HG02981 (cell line): ENCODE results near the gene DDX23.

Experiments
- ATAC-seq: cut with Tn5 transposase; IDR thresholded peaks from one replicate; pipeline ENCODE4 v1.9.1; 2021; ENCODE audit warnings: mild to moderate bottlenecking, moderate library complexity; ENCODE audit not compliant: unreplicated experiment

Gene DDX23

DNA sequence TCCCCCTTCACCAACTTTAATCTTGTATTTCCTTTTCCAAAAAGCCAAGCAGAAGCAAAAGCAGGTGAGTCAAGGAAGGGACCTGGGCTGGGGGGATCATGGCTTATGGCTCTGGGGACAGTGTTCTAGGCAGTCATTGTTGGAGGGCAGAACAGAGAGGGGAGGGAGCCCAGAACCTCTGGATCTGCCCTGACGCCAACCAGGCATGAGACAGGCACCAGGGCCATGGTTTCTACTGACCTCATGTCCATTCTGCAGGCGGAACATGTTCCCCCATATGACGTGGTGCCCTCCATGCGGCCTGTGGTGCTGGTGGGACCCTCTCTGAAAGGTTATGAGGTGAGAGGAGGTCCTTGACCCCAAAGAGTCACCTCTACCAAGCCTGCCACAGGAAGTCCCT is 27.1 kb downstream of the DDX23 start:
- ATAC-seq: no peak

DNA sequence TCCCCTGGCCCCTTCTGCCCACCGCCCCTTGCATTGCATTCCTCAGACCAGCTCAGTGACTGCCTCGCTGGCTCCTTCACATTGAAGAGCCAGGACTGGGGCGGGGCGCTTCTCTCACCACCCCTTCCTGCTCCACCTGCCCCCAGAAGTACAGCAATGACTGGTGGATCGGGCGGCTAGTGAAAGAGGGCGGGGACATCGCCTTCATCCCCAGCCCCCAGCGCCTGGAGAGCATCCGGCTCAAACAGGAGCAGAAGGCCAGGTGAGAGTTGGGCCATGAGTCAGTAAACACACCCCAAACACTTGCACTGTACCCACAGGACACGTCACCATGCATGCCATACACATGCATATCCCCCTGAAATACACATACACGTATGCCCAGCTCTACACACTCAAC is 27.9 kb downstream of the DDX23 start:
- no peak for ATAC-seq

DNA sequence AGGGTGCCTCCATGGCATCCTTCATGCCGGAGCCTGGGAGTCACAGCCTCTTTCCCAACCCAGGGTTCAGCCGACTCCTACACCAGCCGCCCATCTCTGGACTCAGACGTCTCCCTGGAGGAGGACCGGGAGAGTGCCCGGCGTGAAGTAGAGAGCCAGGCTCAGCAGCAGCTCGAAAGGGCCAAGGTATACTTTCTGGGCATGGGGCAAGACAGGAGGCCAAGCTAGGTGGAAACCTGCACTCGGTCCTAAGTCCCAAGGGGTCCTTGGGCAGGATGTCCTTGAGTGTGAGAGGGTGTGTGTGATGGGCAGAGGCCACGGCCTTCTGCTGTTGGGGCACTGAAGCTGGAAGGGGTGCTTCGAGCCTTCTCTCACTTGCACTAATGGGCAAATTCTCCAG is 28.7 kb downstream of the DDX23 start:
- no peak for ATAC-seq

DNA sequence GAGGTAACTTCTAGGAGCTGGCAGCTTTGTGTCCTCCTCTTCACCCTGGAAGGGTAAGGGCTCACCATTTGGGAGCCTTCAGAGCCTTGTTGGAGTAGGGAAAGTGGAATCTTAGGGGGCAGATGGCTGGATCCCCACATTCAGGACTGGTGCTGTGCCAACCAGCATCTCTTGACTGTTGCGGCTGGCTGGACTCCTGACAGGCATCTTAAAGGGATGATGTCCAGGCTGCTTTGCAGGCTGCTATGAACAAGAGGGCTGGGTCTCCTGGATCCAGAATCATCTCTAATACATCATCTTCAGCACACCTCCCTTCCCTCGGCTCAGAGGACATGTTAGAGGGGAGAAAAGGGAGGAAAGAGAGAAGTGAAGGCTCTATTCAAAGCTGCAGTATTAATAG is 29.3 kb downstream of the DDX23 start:
- no peak for ATAC-seq

DNA sequence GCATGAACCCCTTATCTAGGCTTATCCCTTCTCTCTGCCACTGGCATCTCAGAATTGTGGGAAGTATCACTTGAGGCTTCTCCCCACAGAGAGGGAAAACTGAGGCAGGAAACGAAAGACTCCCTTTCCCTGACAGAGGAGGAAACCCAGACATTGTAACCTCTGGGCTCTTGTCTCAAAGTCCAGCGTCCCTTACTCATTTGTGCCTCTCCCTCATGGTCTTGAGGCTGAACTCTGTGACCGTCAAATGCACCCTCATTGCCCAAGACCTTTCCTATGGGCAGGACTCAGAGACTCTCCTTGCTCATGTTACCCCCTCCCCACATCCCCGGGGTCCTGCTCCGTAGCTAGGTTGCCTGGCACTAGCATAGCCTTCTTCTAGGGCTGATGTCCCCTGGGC is 29.8 kb downstream of the DDX23 start:
- no peak for ATAC-seq

DNA sequence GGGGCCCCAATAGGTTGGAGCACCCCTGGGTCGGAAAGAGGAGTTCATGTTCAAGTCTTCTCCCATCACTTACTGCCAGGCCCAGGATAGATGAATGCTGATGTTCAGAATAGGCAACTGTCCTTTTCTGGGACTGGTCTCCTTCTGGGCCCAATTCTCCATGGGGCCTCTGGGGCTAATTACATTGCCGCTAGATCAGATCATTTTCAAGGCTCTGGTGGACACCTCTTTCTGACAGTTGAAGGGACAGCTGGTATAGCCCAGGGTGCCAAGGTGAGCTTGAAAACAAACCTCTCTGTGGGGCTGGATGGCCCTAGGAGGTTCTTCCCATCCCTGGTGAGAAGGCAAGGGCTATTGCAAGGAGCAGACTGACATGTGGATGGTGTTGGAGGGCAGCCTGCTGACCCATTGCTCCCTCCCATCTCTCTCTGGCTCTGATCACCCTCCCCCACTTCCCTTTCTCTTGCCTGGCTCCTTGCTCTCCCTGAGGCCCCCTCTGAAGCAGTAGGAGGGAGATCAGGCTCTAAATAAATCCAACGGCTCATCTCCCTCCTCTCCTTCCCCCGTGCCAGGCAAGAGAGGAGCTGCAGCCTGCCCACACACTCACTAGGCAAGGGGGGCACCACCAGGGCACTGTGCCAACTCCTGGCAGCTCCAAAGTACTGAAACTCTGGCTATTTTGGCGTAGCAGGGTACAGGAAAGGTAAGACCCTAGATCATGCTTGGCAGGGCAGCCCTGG is 31.8 kb downstream of the DDX23 start:
- ATAC-seq: no peak

DNA sequence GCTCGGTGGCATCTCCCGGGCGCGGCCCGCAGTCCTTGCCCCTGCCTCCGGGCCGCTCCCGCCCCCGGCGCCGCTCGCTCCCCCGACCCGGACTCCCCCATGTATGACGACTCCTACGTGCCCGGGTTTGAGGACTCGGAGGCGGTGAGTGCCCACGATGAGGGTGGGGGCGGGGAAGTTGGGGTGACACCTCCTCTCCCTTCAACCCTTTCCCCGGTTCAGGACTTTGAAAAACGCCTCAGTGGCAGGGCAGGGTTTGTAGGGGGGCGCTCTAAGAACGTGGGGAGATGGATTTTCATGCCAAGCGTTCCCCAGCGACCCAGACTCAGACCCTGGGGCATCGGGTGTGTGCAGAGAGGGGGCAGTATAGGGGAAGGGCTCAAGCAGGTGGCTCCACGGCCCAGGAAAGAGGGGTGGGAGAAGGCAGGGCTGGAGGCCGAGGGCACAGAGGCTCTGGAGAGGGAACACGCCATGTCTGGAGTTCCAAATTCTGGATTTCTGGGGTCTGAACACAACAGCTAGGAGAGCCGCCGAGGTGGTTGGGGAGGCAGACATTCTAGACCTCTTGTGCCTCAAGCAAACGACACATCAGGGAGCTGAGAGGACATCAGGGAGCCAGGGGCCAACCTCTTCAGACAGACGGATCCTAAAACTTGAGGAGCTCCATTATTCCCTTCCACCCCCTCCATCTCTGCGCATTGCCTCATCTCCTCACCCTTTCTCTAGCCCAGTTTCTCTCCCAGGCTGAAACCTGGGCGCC is 33.0 kb downstream of the DDX23 start:
- no peak for ATAC-seq

DNA sequence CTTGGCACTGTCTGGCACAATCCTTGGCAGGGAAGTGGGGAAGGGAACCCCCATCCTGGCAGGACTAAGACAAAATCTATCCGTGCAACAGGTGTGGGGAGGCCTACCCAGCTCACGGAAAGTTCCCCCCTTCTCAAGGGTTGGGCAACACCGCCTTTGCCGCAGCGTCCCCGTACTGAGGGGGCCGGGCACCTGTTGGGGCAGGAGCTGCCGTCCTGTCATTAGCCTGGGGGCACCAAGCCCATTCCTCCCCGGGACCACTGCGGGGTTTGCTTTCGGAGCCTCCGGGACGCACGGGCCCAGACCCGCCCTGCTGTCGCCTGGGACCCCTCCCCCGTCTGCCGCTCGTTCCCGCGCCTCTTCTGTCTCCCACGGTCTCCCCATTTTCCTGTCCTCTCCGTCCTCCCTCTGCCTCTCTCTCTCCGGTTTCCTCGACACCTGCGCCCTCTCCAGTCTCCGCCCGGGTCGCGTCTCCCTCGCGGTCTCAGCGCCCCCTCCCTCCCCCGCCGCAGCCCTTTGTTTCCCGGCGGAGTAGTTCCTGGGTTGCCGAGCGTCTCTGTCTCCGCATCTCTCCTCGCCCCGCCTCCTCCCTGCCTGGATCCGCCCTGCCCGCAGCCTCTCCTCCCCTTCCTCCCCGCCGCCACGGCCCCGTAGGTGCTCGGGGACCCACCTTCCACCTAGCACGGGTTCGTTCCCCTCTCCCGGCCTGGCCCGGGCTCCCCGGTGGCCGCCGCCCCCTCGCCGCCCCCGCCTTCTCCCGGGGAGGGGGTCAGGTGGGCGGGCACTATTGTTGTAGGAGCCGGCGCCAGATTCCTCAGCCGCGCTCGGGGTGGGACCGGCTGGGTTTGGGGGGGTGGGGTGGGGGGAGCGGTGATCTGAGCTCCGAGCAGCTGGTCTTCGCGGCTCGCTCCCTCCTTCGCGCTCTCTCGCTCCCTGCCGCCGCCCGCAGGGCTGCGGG is 33.8 kb downstream of the DDX23 start, which contains the start of gene CACNB3:
Gene CACNB3 (plus strand): TSS at position 624 of the 958 bp plus-strand sequence. CDS start 434 bp downstream, outside the sequence.
- ATAC-seq: peak; percentile 34

DNA sequence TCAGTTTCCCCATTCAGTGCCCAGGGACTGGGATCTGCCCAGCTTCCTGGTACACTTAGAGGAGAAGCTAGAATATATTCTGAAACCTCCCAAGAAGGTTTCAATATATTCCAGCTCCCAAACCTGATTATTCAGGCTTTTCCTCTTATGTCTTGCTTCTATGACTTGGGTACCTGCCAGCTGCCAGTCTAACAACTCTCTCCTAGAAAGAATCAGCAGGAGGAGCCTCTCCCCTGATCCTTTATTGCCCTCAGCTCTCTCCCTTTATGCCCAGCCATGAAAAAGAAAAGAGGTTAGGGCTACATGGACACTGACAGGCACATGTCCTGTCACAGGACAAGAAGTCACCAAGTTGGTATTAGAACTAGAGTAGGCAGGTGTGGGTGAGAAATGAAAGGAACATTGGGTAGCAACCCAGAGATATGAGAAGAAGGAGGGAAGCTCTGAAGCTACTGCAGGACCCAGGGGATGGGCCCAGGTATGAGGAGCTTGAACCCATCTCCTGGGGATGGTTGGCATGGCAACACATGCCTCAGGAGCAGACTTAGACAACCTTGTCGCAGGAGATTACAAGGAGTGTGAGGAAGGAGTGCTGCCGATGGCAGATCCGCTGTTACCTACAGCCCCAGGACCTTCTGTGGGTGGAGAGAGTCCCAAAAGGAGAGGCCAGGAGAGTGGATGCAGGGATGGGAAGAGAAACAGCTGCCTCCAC is 35.7 kb downstream of the DDX23 start:
- no peak for ATAC-seq

DNA sequence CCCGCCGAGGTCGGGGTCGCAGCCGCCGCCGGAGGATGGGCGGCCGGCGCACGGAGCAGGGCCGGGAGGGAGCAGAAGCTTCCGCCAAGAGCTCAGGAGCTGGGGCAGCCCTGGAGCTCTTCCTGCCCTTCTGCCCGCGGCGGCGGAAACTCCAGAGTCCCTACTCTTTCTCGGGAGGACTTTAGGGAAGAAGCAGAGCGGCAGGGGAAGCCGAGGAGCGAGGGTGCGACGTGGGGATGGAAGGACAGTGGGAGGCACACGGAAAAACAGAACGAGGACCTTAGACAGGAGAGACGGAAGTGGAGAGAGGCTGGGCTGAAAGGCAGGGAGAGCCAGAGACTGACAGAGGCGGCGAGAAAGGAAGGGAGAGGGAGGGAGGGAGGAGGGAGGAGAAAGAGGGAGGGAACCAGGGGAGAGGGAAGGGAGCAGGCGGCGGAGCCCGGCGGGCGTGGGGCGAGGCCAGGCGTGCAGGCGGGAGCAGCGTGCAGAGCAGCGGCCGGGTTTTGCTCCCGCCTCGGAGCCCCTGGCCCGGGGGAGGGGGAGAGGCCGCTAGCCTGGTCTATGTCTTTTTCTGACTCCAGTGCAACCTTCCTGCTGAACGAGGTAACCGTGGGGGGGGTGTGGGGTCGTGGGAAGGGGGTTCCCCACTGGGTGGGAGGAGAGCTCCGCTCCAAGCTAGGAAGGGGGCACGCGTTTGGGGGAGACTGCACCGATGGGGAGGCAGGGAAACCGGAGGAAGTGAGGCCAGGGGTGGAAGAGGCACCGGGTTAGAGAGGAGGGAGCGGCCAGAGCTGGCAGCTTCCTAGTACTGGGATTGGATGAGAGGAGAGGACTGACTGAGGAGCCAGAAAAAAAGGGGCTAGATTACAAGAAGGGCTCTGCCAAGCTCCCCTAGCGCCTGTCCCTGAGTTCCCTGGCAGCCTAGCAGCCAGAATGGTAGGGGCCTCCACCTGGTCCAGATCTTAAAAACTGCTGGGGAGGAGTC is 36.5 kb downstream of the DDX23 start:
- ATAC-seq: peak; percentile 28

DNA sequence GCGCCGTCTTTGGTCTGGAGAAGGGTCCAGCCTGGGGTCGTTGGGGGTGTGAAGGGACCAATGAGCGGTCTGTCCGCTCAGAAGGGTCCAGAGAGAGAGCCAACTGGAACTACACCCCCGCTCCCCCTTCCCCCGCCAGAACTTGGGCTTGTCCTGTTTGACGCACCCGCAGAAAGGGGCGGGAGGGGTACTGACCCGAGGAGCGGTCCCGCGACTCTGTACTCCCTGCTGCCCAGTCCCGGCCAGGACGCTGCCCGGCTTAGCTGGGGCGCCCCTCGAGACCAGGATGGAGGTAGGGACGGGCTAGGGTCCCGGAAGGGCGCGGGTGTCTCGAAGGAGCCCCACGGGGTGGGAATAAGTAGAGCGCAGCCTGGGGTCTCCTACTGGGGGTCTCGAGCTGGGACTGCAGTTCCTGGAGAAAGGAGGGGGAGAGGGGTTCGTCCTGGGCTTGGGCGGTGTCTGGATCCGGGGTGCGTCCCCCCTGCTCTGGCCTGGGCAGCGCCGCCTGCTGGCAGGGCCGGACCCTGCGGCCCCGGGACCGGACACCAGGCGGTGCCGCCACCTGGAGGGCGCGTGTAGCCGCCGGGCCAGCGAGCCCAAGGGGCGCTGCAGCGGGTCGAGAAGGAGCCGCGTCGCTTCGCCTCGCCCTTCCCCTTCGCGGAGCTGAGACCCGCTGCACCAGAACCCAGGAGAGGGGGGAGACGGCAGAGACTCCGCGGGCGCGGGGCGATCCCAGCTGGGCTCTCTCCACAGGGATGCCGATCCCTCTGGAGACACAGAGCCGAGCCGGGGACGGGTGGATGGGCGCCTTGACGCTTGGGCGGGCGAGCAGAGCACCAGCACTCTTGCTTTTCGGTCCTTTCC is 37.5 kb downstream of the DDX23 start:
- peak; percentile 76 for ATAC-seq

DNA sequence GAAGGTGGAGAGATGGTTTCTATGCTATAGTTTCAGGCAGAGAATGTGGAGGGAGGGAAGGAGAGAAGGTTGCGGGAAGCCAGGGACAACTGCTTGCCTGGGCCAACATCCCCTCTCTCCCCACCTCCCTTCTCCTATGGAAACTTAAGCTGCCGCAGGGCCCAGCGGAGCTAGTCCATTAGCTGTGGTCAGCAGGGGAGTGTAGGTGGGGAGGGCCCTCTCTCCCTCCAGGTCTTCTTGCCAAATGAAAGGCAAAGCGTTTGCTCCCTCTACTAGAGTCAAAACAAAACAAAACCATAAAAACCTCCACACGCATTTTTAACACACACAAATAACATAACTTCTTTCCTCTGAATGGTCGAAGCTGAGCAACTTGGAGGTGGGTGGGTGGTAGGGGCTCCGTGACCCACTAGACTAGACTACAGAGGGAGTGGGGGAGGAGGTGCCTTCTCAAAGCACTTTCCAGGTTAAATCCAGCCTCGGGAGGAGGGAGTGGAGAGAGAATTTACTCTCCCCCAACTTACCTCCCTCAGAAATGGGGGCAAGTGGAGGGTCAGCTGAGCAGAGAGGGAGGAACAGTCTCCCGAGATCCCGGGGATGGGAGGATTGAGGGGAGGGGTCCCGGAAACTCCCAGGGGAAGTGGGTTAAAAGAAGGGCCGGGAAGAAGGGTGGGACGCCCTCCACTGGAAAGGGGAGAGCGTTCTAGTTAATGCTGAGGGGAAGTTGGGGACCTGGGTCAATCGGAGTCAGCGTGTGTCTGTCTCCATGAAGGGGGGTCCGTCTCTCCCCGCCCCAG is 38.3 kb downstream of the DDX23 start:
- no peak for ATAC-seq

DNA sequence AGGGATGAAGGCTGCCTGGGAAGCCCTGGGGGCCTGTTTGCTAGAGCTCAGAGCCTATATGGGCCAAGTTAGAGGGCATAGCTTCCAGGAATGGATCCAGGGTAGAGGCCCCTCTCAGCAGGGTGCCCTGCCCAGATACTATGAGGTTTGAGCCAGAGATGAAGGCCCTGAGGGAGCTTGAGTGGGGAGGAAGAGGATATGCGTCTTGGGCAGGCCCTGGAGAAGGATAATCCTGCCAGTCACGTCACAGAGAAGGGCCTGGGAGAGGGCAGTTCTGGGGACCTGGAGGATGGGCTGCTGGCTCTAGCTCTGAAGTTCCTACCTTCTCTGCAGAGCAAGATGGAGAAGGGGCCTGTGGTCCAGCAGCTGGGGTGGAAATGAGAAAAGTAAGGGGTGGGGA is 39.6 kb downstream of the DDX23 start:
- no peak for ATAC-seq

DNA sequence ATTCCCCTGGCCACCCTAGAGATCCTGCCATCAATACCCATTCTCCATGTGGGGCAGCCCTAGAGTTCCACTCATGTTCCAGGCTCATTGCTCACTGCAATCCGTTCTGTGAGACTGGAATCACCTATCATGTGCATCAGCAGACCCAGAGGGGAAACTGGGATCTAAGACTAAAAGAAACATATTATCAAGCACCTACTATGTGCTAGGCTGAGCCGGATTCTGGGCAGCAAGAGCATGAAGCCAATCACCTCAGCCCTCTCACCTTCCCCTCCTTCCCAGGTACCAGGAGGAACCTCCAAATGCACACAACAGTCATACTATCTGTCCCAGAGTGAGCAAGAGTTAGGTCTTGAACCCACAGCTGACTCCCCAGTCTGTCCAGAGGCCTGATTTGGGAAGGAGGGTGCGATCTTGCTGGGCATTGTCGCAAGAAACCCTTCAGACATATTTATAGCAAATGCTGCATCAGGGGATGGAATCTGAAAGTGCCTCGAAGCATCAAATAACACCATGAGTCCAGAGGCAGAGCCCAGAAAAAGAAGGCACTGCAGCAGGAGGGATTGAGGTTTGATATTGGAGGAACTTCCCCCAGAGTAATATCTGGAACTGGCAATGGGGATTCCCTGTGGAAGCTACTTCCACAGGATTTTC is 40.4 kb downstream of the DDX23 start:
- ATAC-seq: no peak

DNA sequence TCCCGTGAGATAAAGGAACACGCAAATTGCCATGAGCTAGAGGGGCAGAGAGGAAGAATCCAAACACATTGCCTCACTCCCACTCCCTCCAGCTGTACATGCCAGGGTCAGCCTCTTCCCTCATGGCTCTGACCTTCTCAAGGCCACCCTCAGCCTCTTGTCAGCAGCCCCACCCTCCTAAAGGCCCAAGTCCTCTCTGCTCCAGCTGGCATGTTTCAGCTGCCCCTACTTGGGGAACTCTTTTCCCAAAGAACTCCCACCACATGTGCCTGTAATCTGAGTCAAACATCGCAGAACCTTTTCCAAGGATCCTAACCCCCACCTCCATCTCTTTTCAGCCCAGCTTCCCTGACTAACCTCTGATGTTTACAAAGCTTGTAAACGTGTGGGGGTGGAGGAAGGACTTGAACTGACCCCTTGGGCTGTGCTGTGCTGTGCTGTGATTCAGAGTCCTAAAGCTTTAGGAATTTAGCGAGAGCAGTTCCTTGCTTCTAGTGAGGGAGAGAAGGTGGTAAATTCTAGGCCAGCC is 41.0 kb downstream of the DDX23 start:
- no peak for ATAC-seq

DNA sequence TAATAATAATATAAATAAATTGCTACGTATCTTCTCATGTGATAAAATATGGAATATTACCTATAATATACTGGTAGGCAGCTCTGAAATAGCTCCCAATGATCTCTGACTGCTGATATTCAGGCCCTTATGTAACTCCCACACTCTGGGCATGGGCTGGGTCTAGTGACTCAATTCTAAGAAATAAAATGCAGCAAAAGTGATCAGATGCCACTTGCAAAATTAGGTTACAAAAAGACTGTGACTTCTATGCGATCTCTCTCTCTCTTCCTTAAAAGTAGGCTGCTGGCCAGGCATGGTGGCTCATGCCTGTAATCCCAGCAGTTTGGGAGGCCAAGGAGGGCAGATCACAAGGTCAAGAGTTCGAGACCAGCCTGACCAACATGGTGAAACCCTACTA is 44.0 kb downstream of the DDX23 start:
- ATAC-seq: no peak

DNA sequence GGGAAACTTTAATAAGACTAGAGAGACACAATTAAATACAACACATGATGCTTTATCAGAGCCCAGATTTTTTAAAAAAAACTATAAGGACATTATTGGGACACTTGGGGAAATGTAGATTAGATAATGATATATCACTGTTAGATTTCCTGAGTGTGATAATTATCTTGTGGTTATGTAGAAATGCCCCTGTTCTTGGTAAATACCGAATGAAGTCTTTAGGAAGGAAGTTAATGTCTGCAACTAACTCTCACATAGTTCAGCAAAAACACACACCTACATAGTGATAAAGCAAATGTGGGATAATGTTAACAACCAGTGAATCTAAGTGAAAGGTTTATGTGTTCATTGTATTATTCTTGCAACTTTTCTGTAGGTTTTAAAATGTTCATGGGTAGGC is 48.3 kb downstream of the DDX23 start:
- ATAC-seq: no peak
